BJ (cell line): Measurements from ENCODE around the gene ANKDD1B. TPM values are rescaled to one million over a fixed set of nuclear protein-coding genes. Genes with fewer than 3 reads are reported as not detected.

Experiments
- CTCF ChIA-PET: fragments of 350-600 bp; formaldehyde crosslinking; extraction: SDS; loops from one replicate; lab custom pipeline; 2021; ENCODE audit warnings: antibody characterized with exemption, inconsistent platforms; lab: Yijun Ruan, JAX
- POLR2A ChIA-PET: fragments of 300-600 bp; sonication (Branson Sonifier 250); formaldehyde crosslinking; extraction: SDS; loops from one replicate; lab custom pipeline; 2021; ENCODE audit warnings: antibody characterized with exemption; lab: Charles Lee
- DNase-seq: peaks from one replicate; pipeline ENCODE4 v3.0.0-alpha.2; 2011; ENCODE audit warnings: low read depth
- H3K27me3 ChIP-seq: 2 replicates; pipeline ENCODE4 v1.6.0; 2011; ENCODE audit warnings: low read length; ENCODE audit not compliant: control insufficient read depth, insufficient read depth
- H3K36me3 ChIP-seq: 2 replicates; pipeline ENCODE4 v1.5.1; 2011; ENCODE audit warnings: low read length; ENCODE audit not compliant: control insufficient read depth, insufficient read depth
- H3K4me3 ChIP-seq: 2 replicates; pipeline ENCODE4 v1.5.1; 2011; ENCODE audit warnings: low read depth, mild to moderate bottlenecking, control low read depth, low read length
- polyA plus RNA-seq: library from polyadenylated mRNA; depleted of rRNA; stranded (reverse); fragments of >200 nt; gene quantifications from 2 replicates; pipeline ENCODE4 v1.2.3, GENCODE V29; 2011
- TF ChIP-seq, protein P1 (sequence below): IDR thresholded peaks from 2 replicates; pipeline ENCODE4 v1.5.1; 2011; ENCODE audit warnings: low read depth, mild to moderate bottlenecking, control low read depth, inconsistent platforms, low read length, moderate library complexity; ENCODE audit not compliant: insufficient read depth

Gene ANKDD1B
- polyA plus RNA-seq, 1 experiment = 0.18 TPM

- ChIA-PET CTCF (interaction anchor here (0.6 kb wide), 1 partner anchor 37 kb away, joined by 3 read pairs; no protein-coding TSS in a partner anchor), POLR2A (no interaction called here)
- no peak overlapping the region for H3K4me3 ChIP-seq
- DNase-seq = no peak
- H3K27me3 ChIP-seq = no peaks in the 10 kb centered on the region
- TF ChIP-seq, protein P1, sequence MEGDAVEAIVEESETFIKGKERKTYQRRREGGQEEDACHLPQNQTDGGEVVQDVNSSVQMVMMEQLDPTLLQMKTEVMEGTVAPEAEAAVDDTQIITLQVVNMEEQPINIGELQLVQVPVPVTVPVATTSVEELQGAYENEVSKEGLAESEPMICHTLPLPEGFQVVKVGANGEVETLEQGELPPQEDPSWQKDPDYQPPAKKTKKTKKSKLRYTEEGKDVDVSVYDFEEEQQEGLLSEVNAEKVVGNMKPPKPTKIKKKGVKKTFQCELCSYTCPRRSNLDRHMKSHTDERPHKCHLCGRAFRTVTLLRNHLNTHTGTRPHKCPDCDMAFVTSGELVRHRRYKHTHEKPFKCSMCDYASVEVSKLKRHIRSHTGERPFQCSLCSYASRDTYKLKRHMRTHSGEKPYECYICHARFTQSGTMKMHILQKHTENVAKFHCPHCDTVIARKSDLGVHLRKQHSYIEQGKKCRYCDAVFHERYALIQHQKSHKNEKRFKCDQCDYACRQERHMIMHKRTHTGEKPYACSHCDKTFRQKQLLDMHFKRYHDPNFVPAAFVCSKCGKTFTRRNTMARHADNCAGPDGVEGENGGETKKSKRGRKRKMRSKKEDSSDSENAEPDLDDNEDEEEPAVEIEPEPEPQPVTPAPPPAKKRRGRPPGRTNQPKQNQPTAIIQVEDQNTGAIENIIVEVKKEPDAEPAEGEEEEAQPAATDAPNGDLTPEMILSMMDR = no peak
- no peaks in the 10 kb centered on the region for H3K36me3 ChIP-seq
These were observed 90.6 kb downstream of the ANKDD1B start for GRCh38 chr5:75701856-75702255.

- H3K27me3 ChIP-seq = no peaks in the 10 kb centered on the region
- H3K36me3 ChIP-seq = no peaks in the 10 kb centered on the region
- no peak overlapping the region for H3K4me3 ChIP-seq
- POLR2A ChIA-PET = no interaction called here
- no peak for DNase-seq
- TF ChIP-seq, protein P1 = no peak
- CTCF ChIA-PET = interaction anchor here (2.2 kb wide), 1 partner anchor 11 kb away, joined by 5 read pairs; the partner anchor contains the start of gene POC5
These were observed 94.8 kb downstream of the ANKDD1B start for GRCh38 chr5:75706016-75706415.

- TF ChIP-seq, protein P1 = no peak
- H3K36me3 ChIP-seq = no peaks in the 10 kb centered on the region
- no peaks in the 10 kb centered on the region for H3K27me3 ChIP-seq
- H3K4me3 ChIP-seq = no peak overlapping the region
- ChIA-PET CTCF (interaction anchor here (2.2 kb wide), 1 partner anchor 11 kb away, joined by 5 read pairs; the partner anchor contains the start of gene POC5), POLR2A (no interaction called here)
- no peak for DNase-seq
These were observed 95.5 kb downstream of the ANKDD1B start for GRCh38 chr5:75706775-75707174.

DNA sequence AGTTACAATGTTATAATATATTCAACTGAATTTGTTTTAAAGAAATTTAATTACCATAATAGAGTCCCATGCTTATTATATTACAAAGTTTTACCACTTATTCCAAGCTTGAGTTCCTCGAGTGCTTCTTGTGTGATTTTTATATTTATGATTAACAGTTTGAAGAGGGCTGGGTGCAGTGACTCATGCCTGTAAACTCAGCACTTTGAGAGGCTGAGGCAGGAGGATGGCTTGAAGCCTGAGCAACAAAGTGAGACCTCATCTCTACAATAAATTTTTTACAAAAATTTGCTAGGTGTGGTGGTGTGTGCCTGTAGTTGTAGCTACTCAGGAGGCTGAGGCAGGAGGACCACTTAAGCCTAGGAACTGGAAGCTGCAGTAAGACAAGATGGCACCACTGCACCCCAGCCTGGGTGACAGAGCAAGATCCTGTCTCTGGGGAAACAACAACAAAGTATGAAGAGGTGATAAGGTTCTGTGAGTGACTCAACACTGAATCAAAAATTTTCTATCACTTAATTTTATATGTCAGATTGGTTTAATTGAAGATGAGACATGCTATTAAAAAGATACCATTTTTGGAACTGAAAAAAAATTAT is 96.8 kb downstream of the ANKDD1B start:
- ChIA-PET POLR2A (no interaction called here), CTCF (interaction anchor here (0.6 to 2.2 kb wide), 3 partner anchors 9 to 1106 kb away, joined by 3 to 5 read pairs (median 3); partner anchors contain the start of gene POC5)
- no peaks in the 10 kb centered on the region for H3K36me3 ChIP-seq

GRCh38 chr5:75710637-75711036 is 99.4 kb downstream of the ANKDD1B start:
- POLR2A ChIA-PET = no interaction called here
- DNase-seq = no peak
- H3K36me3 ChIP-seq = no peaks in the 10 kb centered on the region
- no peaks in the 10 kb centered on the region for H3K27me3 ChIP-seq
- H3K4me3 ChIP-seq = no peak overlapping the region
- CTCF ChIA-PET = interaction anchor here (1.0 kb wide), 1 partner anchor 30 kb away, joined by 4 read pairs; no protein-coding TSS in a partner anchor
- TF ChIP-seq, protein P1 = no peak

More for the DNA sequence above, 96.8 kb downstream of the ANKDD1B start:
- no peak overlapping the region for H3K4me3 ChIP-seq
- TF ChIP-seq, protein P1 = no peak
- H3K27me3 ChIP-seq = no peaks in the 10 kb centered on the region
- no peak for DNase-seq
